ENCODE results near the gene DMXL1. TPM values are rescaled to one million over a fixed set of nuclear protein-coding genes. Genes with fewer than 3 reads are reported as not detected.

DMXL1 gene
- polyA plus RNA-seq, 1 of the 3 experiments (the other 2 are of a cell fraction): 6.6 TPM

GRCh38 chr5:119243888-119244287 lies 173.0 kb downstream of the DMXL1 start:
- Histone ChIP-seq H3K4me1 (ENCODE audit: control insufficient read depth in 1 of 2, insufficient read depth in 2 of 2, low read depth in 1 of 2, low read length in 1 of 2) (no peaks in the 10 kb centered on the region), H3K36me3 (replicated peaks in 1 of 2; ENCODE audit: control insufficient read depth in 1 of 2, insufficient read depth in 2 of 2, low read length in 1 of 2) (peaks cover 12 to 20% of the 10 kb centered on the region in 2 experiments), H3K27ac (ENCODE audit: low read depth in 2 of 2, low read length in 1 of 2) (no peak overlapping the region), H3K9me3 (no peaks in the 10 kb centered on the region), H3K4me2 (no peak overlapping the region), H3K9me2 (no peaks in the 10 kb centered on the region), H4K20me1 (ENCODE audit: insufficient read depth) (no peaks in the 10 kb centered on the region), H3K27me3 (ENCODE audit: insufficient read depth) (no peaks in the 10 kb centered on the region), H3F3A (replicated peaks; ENCODE audit: insufficient read depth) (peaks cover 3% of the 10 kb centered on the region), H3K9ac (no peak overlapping the region), H3K79me2 (ENCODE audit: insufficient read depth) (no peaks in the 10 kb centered on the region), H2AFZ (ENCODE audit: low read depth) (no peak overlapping the region), H3K4me3 (ENCODE audit: low read depth in 2 of 2, low read length in 1 of 2) (no peak overlapping the region)
- CTCF ChIA-PET: interaction anchor here (1.4 kb wide), 1 partner anchor 168 kb away, joined by 3 read pairs; no protein-coding TSS in a partner anchor
- DNase-seq: no peak
- TF ChIP-seq YY1 (IDR thresholded peaks at IDR 0.05; ENCODE audit: low read depth) (no peak), POLR2AphosphoS5 (IDR thresholded peaks at IDR 0.05; ENCODE audit: low read depth, low read length) (no peak), CHD2 (IDR thresholded peaks at IDR 0.05; ENCODE audit: low read length, partially characterized antibody) (no peak), RCOR1 (IDR thresholded peaks at IDR 0.05; ENCODE audit: low read length) (no peak), REST (IDR thresholded peaks at IDR 0.05; ENCODE audit: low read depth, low read length) (no peak), FOXJ3 (CRISPR knock-in tag; IDR thresholded peaks at IDR 0.05) (no peak), JUND (IDR thresholded peaks at IDR 0.05) (no peak), USF1 (IDR thresholded peaks at IDR 0.05; ENCODE audit: borderline replicate concordance, low read depth) (no peak), IRF3 (IDR thresholded peaks at IDR 0.05; ENCODE audit: low read depth, low read length) (no peak), PBX3 (IDR thresholded peaks at IDR 0.05) (no peak), FOXM1 (IDR thresholded peaks at IDR 0.05; ENCODE audit: low read depth) (no peak), MXI1 (IDR thresholded peaks at IDR 0.05; ENCODE audit: low read depth, low read length) (no peak), EP300 (IDR thresholded peaks at IDR 0.05; ENCODE audit: borderline replicate concordance in 1 of 2, low read depth in 1 of 2, low read length in 1 of 2) (no peak), RAD21 (IDR thresholded peaks at IDR 0.05; ENCODE audit: low read length) (no peak)
- WGBS (ENCODE audit: low lambda C conversion rate): 90% methylated on average over 3 of the region's 3 CpGs
- POLR2A ChIA-PET: no interaction called here
